PFSK-1 (cell line): ENCODE results near the gene KIRREL3.

Experiments used
- POLR2AphosphoS5 ChIP-seq: IDR thresholded peaks from 2 replicates; pipeline ENCODE4 v1.6.1; 2012; ENCODE audit warnings: low read depth, mild to moderate bottlenecking, control low read depth, low read length, moderate library complexity
- REST ChIP-seq, 2 experiments: IDR thresholded peaks; 2 replicates each; pipeline versions ENCODE4 v1.6.1 to v1.8.0; 2011 to 2012; ENCODE audit warnings: low read depth in 2 of 2, low read length in 2 of 2, control low read depth in 1 of 2, inconsistent platforms in 1 of 2, mild to moderate bottlenecking in 1 of 2, moderate library complexity in 1 of 2; ENCODE audit not compliant: insufficient read depth in 1 of 2
- SIN3A ChIP-seq: IDR thresholded peaks from 2 replicates; pipeline ENCODE4 v1.6.1; 2012; ENCODE audit warnings: mild to moderate bottlenecking, low read length, moderate library complexity, borderline replicate concordance; ENCODE audit not compliant: insufficient read depth
- TAF1 ChIP-seq: IDR thresholded peaks from 2 replicates; pipeline ENCODE4 v1.6.1; 2012; ENCODE audit warnings: low read length, control low read depth, borderline replicate concordance; ENCODE audit not compliant: insufficient read depth

DNA sequence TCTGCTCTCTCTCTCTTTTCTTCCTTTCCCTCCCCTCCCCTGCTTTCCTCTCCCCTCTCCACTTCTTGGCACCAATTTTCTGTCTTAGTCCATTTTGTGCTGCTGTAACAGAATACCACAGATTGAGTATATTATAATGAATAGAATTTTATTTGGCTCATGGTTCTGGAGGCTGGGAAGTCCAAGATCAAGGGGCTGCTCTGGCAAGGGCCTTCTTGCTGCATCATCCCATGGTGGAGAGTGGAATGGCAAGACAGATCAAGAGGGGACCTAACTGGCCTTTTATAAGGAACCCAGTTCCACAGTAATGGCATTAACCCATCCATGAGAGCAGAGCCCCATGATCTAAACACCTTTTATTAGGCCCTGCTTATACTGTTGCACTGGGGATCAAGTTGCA, 600.6 kb downstream of the KIRREL3 start:
- TF ChIP-seq REST (IDR thresholded peaks at IDR 0.05; ENCODE audit: insufficient read depth in 1 of 2, low read depth in 2 of 2, low read length in 2 of 2), result no peak
- no peak for TF ChIP-seq POLR2AphosphoS5
- no peak for TF ChIP-seq TAF1
- TF ChIP-seq SIN3A, result no peak
